Mucosa of descending colon (tissue), 3 donors: Measurements from ENCODE around the gene TGFBR2. TPM values are rescaled to one million over a fixed set of nuclear protein-coding genes. Genes with fewer than 3 reads are reported as not detected.

ENCODE experiments used
- ATAC-seq: fragments of 200-7000 bp; cut with Tn5 transposase; one replicate; pipeline ENCODE4 v1.9.1; 2020; ENCODE audit warnings: mild to moderate bottlenecking, moderate library complexity
- DNase-seq, 3 donors: peaks; one replicate each; pipeline ENCODE4 v3.0.0-alpha.2; 2020
- H3K36me3 ChIP-seq: fragments of 200-600 bp; one replicate; pipeline ENCODE4 v1.8.0; 2021; ENCODE audit warnings: low read depth, mild to moderate bottlenecking
- H3K4me1 ChIP-seq: fragments of 200-600 bp; one replicate; pipeline ENCODE4 v1.8.0; 2021; ENCODE audit warnings: low read depth, mild to moderate bottlenecking
- H3K4me3 ChIP-seq: fragments of 200-600 bp; one replicate; pipeline ENCODE4 v1.8.0; 2021; ENCODE audit warnings: mild to moderate bottlenecking
- H3K9me3 ChIP-seq: fragments of 200-600 bp; one replicate; pipeline ENCODE4 v1.8.0; 2021; ENCODE audit warnings: mild to moderate bottlenecking
- CTCF ChIP-seq: fragments of 200-600 bp; IDR thresholded peaks from one replicate; pipeline ENCODE4 v1.8.0; 2022; ENCODE audit warnings: antibody characterized with exemption, mild to moderate bottlenecking
- intact Hi-C, 2 donors: fragments of 100-400 bp; cut with DNase I in 1 of 2; cut with micrococcal nuclease in 1 of 2; formaldehyde crosslinking; loops; one replicate each; pipeline versions ENCODE4 v1.11.0 to v1.11.1; 2022; cut with DNase I, micrococcal nuclease
- total RNA-seq, 3 donors: library from RNA; stranded (reverse); fragmentation: NEBNext Ultra II Directional in 2 of 3; extraction: Animal tissue kit (Norgen Biotek cat#: 25700) in 2 of 3; gene quantifications; one replicate each; pipeline versions ENCODE4 v1.2.1 to v1.2.4, GENCODE V29; 2021 to 2023
- donor health status: DM: no; HTN: no; CAD: no; lungs with moderate emphysema.
- donor health status: DM: no; HTN: no; CAD: no.
- donor health status: DM: no; HTN: yes; CAD: no.

The TGFBR2 gene
- total RNA-seq, 3 donors from 2014 or later = 39.0 to 134 (median 71.4) TPM

GRCh38 chr3:30577788-30578187 lies 28.6 kb upstream of the TGFBR2 start:
- TF ChIP-seq CTCF = no peak
- Histone ChIP-seq H3K9me3 (no peaks in the 10 kb centered on the region), H3K4me1 (peaks cover 8% of the 10 kb centered on the region), H3K4me3 (no peak overlapping the region), H3K36me3 (no peaks in the 10 kb centered on the region)
- DNase-seq = no peak
- intact Hi-C loops = no loop called here
- ATAC-seq = no peak

DNA sequence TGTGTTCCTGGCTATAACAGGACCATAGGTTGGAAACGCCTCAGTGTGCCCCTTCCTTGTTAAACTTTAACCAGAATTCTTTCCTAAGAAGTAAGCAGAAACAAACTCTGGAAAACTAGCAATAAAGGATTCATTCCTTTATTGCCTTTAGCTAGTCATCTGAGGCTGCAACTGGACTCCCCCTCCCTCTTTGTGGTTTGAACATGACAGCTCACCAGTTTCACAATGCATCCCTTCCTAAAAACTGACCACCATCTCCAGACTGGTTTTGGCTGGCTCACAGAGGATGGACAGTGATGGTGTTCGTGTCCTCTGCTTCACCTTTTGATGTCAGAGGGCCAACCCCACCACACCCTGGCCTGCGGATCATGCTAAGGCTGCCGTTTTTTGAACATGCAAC lies 27.9 kb upstream of the TGFBR2 start:
- DNase-seq = peak; percentile 46 to 60 (median 54)

DNA sequence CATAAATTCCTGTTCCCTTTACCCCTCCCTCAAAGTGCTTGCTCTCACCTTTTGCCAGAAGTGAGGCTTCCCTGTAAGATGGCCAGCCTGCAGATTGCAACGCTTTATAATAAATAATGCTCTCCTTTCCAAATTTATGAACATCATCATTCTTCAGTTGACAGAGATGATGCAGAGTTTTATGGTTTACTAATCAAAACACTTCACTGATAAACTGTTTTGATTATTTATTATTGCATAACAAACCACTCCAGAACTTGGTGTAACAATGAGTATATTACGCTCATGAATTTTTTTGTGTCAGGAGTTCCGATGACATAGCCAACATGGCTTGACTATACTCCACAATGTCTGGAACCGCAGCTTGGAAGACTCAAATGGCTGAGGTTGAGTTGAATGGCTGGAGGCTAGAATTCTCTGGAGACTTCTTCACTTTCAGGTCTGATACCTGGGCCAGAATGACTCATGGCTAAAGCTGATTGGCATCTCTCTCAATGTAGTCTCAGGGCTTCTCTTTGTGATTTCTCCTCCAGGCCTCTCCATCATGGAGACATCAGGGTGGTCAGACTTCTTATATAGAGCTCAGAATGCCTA lies 27.3 kb upstream of the TGFBR2 start:
- no peak for ATAC-seq
- no peak for DNase-seq
- H3K4me3 ChIP-seq = no peak overlapping the region
- H3K36me3 ChIP-seq = no peaks in the 10 kb centered on the region
- H3K4me1 ChIP-seq = peaks cover 8% of the 10 kb centered on the region
- intact Hi-C loops = no loop called here
- no peaks in the 10 kb centered on the region for H3K9me3 ChIP-seq
- no peak for TF ChIP-seq CTCF

More for the DNA sequence above, 27.9 kb upstream of the TGFBR2 start:
- no peak for TF ChIP-seq CTCF
- intact Hi-C loops = no loop called here
- Histone ChIP-seq H3K4me3 (no peak overlapping the region), H3K36me3 (no peaks in the 10 kb centered on the region), H3K4me1 (peaks cover 8% of the 10 kb centered on the region), H3K9me3 (no peaks in the 10 kb centered on the region)
- peak; percentile 94 for ATAC-seq

DNA sequence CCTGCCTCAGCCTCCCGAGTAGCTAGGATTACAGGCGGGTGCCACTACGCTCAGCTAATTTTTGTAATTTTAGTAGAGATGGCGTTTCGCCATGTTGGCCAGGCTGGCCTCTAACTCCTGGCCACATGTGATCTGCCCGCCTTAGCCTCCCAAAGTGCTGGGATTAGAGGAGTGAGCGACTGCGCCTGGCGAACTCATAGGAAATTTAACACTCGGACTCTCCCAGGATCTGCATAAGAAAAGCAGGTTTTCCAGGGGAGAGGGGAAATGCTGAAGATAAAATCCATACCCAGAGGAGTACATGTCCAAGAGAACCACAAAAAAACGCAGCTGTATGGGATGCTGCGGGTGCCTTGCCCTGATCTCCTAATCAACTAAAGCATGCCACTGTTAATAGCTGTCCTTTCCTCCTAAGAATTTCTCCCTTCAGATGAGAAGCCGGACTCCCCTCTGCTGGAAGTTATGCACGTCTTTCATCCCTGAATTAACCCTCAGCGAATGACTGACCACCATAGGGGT lies 25.3 kb upstream of the TGFBR2 start:
- Histone ChIP-seq H3K4me3 (no peak overlapping the region), H3K4me1 (peaks cover 8% of the 10 kb centered on the region), H3K36me3 (no peaks in the 10 kb centered on the region), H3K9me3 (no peaks in the 10 kb centered on the region)
- DNase-seq (peak in 1 of 3 donors; percentile 22), ATAC-seq (no peak)
- intact Hi-C loops = no loop called here
- no peak for TF ChIP-seq CTCF

GRCh38 chr3:30581982-30582381 lies 24.4 kb upstream of the TGFBR2 start:
- H3K4me3 ChIP-seq = no peak overlapping the region
- ATAC-seq (no peak), DNase-seq (no peak)
- H3K36me3 ChIP-seq = no peaks in the 10 kb centered on the region
- H3K9me3 ChIP-seq = no peaks in the 10 kb centered on the region
- H3K4me1 ChIP-seq = peaks cover 8% of the 10 kb centered on the region
- intact Hi-C loops = no loop called here
- TF ChIP-seq CTCF = no peak
